Measurements from ENCODE around the gene GALNT2. TPM values are rescaled to one million over a fixed set of nuclear protein-coding genes. Genes with fewer than 3 reads are reported as not detected.

Gene GALNT2
- total and polyA plus RNA-seq, 9 of the 15 experiments (the other 6 are each of a cell fraction or from before 2014, with no cell fraction given): 1.6 to 106 (median 51.9) TPM

DNA sequence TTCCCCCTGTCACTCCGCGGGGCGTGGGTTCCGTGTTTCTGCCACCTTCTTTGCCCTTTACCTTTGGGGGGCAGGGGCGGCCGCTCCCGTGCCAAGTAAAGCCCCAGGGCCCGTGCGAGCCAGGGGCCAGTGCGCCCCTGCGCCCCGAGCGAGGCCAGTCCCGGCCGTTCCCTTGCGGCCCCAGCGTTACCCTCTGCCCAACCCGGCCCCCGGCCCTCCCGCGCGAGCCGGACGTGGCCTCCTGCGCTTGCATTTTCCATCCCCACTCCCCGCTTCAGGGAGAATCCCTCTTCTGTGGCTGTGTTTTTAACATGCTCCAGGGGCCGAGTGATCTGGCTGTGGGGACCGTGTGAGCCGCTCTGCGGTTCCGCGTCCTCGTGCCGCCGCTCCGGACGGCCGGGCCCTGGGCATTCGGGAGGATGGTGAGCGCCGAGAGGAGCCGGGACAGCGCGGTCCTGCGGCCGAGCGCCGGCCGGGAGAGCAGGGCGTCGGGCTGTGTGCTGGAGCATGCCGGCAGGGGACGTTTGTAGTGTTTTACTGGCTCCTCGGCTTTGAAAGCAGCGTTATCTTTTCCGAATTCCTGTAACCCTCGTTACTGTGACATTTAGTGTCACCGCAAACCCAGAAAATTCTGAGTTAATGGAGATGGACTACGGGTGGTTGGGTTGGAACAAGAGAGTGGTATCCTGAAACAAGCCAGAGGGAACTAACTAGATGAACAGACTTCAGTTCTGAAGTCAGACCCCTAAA, 1.0 kb downstream of the GALNT2 start (continued):
- TF ChIP-seq MYC (IDR thresholded peaks at IDR 0.05; ENCODE audit: low read depth, low read length): peak; percentile 32; the same call in 1 of the 2 replicates
- TF ChIP-seq MYC (CRISPR knock-in tag; IDR thresholded peaks at IDR 0.05; ENCODE audit: borderline replicate concordance, low read depth): no peak
- no peak for TF ChIP-seq DNMT1 (IDR thresholded peaks at IDR 0.05)
- TF ChIP-seq ZC3H11A (IDR thresholded peaks at IDR 0.05; ENCODE audit: low read depth, low read length): no peak
- TF ChIP-seq, protein P1, sequence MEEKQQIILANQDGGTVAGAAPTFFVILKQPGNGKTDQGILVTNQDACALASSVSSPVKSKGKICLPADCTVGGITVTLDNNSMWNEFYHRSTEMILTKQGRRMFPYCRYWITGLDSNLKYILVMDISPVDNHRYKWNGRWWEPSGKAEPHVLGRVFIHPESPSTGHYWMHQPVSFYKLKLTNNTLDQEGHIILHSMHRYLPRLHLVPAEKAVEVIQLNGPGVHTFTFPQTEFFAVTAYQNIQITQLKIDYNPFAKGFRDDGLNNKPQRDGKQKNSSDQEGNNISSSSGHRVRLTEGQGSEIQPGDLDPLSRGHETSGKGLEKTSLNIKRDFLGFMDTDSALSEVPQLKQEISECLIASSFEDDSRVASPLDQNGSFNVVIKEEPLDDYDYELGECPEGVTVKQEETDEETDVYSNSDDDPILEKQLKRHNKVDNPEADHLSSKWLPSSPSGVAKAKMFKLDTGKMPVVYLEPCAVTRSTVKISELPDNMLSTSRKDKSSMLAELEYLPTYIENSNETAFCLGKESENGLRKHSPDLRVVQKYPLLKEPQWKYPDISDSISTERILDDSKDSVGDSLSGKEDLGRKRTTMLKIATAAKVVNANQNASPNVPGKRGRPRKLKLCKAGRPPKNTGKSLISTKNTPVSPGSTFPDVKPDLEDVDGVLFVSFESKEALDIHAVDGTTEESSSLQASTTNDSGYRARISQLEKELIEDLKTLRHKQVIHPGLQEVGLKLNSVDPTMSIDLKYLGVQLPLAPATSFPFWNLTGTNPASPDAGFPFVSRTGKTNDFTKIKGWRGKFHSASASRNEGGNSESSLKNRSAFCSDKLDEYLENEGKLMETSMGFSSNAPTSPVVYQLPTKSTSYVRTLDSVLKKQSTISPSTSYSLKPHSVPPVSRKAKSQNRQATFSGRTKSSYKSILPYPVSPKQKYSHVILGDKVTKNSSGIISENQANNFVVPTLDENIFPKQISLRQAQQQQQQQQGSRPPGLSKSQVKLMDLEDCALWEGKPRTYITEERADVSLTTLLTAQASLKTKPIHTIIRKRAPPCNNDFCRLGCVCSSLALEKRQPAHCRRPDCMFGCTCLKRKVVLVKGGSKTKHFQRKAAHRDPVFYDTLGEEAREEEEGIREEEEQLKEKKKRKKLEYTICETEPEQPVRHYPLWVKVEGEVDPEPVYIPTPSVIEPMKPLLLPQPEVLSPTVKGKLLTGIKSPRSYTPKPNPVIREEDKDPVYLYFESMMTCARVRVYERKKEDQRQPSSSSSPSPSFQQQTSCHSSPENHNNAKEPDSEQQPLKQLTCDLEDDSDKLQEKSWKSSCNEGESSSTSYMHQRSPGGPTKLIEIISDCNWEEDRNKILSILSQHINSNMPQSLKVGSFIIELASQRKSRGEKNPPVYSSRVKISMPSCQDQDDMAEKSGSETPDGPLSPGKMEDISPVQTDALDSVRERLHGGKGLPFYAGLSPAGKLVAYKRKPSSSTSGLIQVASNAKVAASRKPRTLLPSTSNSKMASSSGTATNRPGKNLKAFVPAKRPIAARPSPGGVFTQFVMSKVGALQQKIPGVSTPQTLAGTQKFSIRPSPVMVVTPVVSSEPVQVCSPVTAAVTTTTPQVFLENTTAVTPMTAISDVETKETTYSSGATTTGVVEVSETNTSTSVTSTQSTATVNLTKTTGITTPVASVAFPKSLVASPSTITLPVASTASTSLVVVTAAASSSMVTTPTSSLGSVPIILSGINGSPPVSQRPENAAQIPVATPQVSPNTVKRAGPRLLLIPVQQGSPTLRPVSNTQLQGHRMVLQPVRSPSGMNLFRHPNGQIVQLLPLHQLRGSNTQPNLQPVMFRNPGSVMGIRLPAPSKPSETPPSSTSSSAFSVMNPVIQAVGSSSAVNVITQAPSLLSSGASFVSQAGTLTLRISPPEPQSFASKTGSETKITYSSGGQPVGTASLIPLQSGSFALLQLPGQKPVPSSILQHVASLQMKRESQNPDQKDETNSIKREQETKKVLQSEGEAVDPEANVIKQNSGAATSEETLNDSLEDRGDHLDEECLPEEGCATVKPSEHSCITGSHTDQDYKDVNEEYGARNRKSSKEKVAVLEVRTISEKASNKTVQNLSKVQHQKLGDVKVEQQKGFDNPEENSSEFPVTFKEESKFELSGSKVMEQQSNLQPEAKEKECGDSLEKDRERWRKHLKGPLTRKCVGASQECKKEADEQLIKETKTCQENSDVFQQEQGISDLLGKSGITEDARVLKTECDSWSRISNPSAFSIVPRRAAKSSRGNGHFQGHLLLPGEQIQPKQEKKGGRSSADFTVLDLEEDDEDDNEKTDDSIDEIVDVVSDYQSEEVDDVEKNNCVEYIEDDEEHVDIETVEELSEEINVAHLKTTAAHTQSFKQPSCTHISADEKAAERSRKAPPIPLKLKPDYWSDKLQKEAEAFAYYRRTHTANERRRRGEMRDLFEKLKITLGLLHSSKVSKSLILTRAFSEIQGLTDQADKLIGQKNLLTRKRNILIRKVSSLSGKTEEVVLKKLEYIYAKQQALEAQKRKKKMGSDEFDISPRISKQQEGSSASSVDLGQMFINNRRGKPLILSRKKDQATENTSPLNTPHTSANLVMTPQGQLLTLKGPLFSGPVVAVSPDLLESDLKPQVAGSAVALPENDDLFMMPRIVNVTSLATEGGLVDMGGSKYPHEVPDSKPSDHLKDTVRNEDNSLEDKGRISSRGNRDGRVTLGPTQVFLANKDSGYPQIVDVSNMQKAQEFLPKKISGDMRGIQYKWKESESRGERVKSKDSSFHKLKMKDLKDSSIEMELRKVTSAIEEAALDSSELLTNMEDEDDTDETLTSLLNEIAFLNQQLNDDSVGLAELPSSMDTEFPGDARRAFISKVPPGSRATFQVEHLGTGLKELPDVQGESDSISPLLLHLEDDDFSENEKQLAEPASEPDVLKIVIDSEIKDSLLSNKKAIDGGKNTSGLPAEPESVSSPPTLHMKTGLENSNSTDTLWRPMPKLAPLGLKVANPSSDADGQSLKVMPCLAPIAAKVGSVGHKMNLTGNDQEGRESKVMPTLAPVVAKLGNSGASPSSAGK (IDR thresholded peaks at IDR 0.05): peak; percentile 53
- no peak for TF ChIP-seq SP2 (IDR thresholded peaks at IDR 0.05; ENCODE audit: extremely low read depth, low read depth, low read length, poor library complexity, severe bottlenecking)
- TF ChIP-seq YBX1 (IDR thresholded peaks at IDR 0.05): no peak
- TF ChIP-seq ERF (CRISPR knock-in tag; IDR thresholded peaks at IDR 0.05): no peak
- peak; percentile 88 for TF ChIP-seq KAT7 (CRISPR knock-in tag; IDR thresholded peaks at IDR 0.05; ENCODE audit: borderline replicate concordance)
- TF ChIP-seq ZNF436 (CRISPR knock-in tag; IDR thresholded peaks at IDR 0.05): no peak
- TF ChIP-seq DMBX1 (CRISPR knock-in tag; IDR thresholded peaks at IDR 0.05; ENCODE audit: borderline replicate concordance): no peak
- no peak for TF ChIP-seq ZNF384 (IDR thresholded peaks at IDR 0.05; ENCODE audit: low read depth, low read length)
- no peak for TF ChIP-seq SLC30A9 (CRISPR knock-in tag; IDR thresholded peaks at IDR 0.05)
- TF ChIP-seq NONO (IDR thresholded peaks at IDR 0.05; ENCODE audit: low read depth in 2 of 2, low read length in 1 of 2): no peak
- TF ChIP-seq, protein P2, sequence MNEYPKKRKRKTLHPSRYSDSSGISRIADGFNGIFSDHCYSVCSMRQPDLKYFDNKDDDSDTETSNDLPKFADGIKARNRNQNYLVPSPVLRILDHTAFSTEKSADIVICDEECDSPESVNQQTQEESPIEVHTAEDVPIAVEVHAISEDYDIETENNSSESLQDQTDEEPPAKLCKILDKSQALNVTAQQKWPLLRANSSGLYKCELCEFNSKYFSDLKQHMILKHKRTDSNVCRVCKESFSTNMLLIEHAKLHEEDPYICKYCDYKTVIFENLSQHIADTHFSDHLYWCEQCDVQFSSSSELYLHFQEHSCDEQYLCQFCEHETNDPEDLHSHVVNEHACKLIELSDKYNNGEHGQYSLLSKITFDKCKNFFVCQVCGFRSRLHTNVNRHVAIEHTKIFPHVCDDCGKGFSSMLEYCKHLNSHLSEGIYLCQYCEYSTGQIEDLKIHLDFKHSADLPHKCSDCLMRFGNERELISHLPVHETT (CRISPR knock-in tag; conservative IDR thresholded peaks at IDR 0.05 in 1 of 2, IDR thresholded peaks at IDR 0.05 in 1 of 2): peak in 1 of 2 experiments; percentile 32; a peak in 1 of 4 replicates

All from K562 (cell line).